Activated CD4-positive, alpha-beta T cell treated with anti-CD3 and anti-CD28 coated beads for 36 hours (primary cell): ENCODE measurements around the gene MICAL2. TPM values are rescaled to one million over a fixed set of nuclear protein-coding genes. Genes with fewer than 3 reads are reported as not detected.

Experiments
- ATAC-seq: fragments of 200-7000 bp; cut with Tn5 transposase; one replicate; pipeline ENCODE4 v1.10.0; 2021; ENCODE audit warnings: mild to moderate bottlenecking, moderate library complexity
- CTCF ChIA-PET: fragments of 350-600 bp; sonication (Branson Sonifier 250); formaldehyde crosslinking; loops from one replicate; lab custom pipeline; 2021; ENCODE audit warnings: antibody characterized with exemption; lab: Charles Lee
- POLR2A ChIA-PET: fragments of 350-600 bp; sonication (Branson Sonifier 250); formaldehyde crosslinking; loops from one replicate; lab custom pipeline; 2021; ENCODE audit warnings: antibody characterized with exemption, inconsistent platforms; lab: Charles Lee
- DNase-seq: peaks from one replicate; pipeline ENCODE4 v3.0.0-alpha.2; 2020
- H3K27ac Mint-ChIP-seq: one replicate; pipeline ENCODE4 v1.8.0; 2021; ENCODE audit warnings: mixed read lengths
- H3K27me3 Mint-ChIP-seq: one replicate; pipeline ENCODE4 v1.8.0; 2021; ENCODE audit warnings: mixed read lengths
- H3K36me3 Mint-ChIP-seq: one replicate; pipeline ENCODE4 v1.8.0; 2021; ENCODE audit warnings: low read depth, mixed read lengths
- H3K4me1 Mint-ChIP-seq: one replicate; pipeline ENCODE4 v1.8.0; 2021; ENCODE audit warnings: mixed read lengths
- H3K4me3 Mint-ChIP-seq: one replicate; pipeline ENCODE4 v1.8.0; 2021; ENCODE audit warnings: mild to moderate bottlenecking, moderate library complexity, mixed read lengths
- H3K9me3 Mint-ChIP-seq: one replicate; pipeline ENCODE4 v1.8.0; 2021; ENCODE audit warnings: low read depth, mixed read lengths
- intact Hi-C, 2 experiments: fragments of 100-400 bp; cut with DNase I in 1 of 2; cut with micrococcal nuclease in 1 of 2; formaldehyde crosslinking; loops; one replicate each; pipeline versions ENCODE4 v1.14.2 to v1.15.1; 2022 to 2024; cut with DNase I, micrococcal nuclease
- total RNA-seq, 2 experiments: library from RNA; stranded (reverse); gene quantifications; one replicate each; pipeline ENCODE4 v1.2.3, GENCODE V29; 2021

Gene MICAL2
- total RNA-seq, 2 experiments from 2014 or later, result 186 to 207 TPM

DNA sequence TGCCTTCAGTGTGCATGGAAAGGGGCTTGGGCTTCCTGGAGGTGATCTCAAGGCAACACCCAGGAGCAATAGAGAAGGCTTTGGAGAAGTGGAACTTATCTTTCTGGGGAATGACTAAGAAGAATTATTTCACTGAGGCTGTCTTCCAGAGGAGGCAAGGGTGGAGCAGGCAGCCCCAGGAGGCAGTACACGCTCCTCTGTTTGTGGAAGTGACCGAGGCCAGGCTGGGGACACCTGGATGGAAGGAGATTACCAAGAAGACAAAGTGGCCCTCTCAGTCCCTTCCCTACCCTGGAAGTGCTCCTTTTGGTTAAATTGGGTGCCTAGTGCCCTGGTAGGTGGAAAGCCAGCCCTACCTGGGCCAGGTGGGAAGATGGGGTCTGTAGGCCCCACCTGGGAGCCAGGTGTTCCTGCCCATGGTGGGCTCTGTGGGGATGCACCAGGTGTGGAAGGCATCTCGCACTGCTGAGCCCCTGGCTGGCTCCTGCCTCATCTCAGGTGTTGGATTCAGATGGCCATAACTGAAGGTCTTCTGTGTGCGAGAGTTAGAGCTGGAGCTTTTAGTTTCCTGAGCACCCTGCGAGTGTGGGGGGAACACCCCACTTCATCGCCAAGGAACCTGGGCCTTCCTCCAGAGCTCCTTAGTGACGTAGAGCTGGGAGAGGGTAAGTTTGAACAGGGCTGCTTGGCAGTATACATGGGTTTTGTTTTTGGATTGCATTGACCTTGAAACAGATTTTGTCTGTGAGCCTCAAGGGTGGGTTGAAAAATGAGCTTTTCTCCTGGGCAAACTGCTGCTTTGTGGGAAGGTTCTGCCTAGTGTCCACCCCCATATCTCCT lies 46.1 kb downstream of the MICAL2 start:
- DNase-seq, result peak; percentile 5
- intact Hi-C loops, result loop anchor here in 1 of 2 experiments (5.0 kb wide), 1 partner anchor 81 kb away; no protein-coding TSS in a partner anchor
- Mint-ChIP-seq H3K27ac (peak overlapping the region; percentile 89), H3K4me3 (no peak overlapping the region), H3K9me3 (no peaks in the 10 kb centered on the region), H3K4me1 (peaks cover 73% of the 10 kb centered on the region), H3K36me3 (peaks cover 21% of the 10 kb centered on the region), H3K27me3 (no peaks in the 10 kb centered on the region)
- CTCF ChIA-PET, result interaction anchor here (0.6 to 1.0 kb wide), 3 partner anchors 10 to 112 kb away, joined by 3 to 4 read pairs (median 4); no protein-coding TSS in a partner anchor
- POLR2A ChIA-PET, result interaction anchor here (0.6 kb wide), 1 partner anchor 18 kb away, joined by 4 read pairs; no protein-coding TSS in a partner anchor
- ATAC-seq, result peak; percentile 5

DNA sequence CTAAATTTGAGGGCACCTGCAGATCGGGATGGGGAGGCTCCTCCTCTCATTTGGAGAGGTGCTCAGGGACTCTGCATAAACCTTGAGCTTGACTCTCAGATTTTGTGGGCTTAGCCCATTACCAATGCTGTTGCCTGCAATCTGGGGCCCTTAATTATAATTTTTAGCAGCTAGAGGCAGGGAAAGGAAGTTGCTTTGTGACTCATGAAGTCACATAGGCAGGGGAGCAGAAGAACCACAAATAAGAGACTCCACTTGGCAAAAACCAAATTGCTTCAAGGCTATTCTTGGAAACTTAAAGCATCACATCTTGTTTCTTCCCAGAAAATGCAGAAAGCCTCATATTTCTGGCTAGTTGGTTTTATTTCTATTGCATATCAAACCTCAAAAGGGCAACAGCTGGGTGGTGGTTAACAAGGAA lies 46.9 kb downstream of the MICAL2 start:
- peak; percentile 37 for DNase-seq
- H3K27me3 Mint-ChIP-seq, result no peaks in the 10 kb centered on the region
- H3K9me3 Mint-ChIP-seq, result no peaks in the 10 kb centered on the region
- H3K4me1 Mint-ChIP-seq, result peaks cover 69% of the 10 kb centered on the region
- no peak overlapping the region for H3K4me3 Mint-ChIP-seq
- ATAC-seq, result peak; percentile 80
- H3K36me3 Mint-ChIP-seq, result peaks cover 20% of the 10 kb centered on the region
- intact Hi-C loops, result loop anchor here in 1 of 2 experiments (5.0 kb wide), 1 partner anchor 80 kb away; no protein-coding TSS in a partner anchor
- POLR2A ChIA-PET, result interaction anchor here (0.6 kb wide), 2 partner anchors 19 to 48 kb away, joined by 4 read pairs; no protein-coding TSS in a partner anchor
- peak overlapping the region; percentile 89 for H3K27ac Mint-ChIP-seq
- CTCF ChIA-PET, result interaction anchor here (0.6 to 1.0 kb wide), 4 partner anchors 9 to 113 kb away, joined by 3 to 7 read pairs (median 4); no protein-coding TSS in a partner anchor

DNA sequence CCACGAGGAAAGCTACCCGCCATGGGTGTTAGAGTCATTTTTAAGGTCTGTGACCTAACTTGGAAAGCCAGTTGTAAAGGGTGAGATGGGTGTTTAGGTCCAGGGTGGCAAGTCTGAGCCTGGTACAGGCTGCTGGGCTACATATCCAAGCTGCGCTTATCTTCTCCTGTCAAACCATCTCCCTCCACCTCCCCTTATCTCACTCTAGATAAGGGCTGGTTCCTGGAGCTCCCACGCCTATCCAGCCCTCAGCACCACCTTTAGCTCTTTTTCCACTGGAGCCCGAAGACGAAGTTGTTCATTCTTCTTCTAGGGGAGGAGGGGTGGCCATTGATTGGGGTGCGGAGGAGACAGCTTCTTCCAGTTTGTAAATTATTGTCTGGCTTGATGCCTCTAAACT lies 48.5 kb downstream of the MICAL2 start:
- H3K36me3 Mint-ChIP-seq, result peaks cover 17% of the 10 kb centered on the region
- CTCF ChIA-PET, result interaction anchor here (0.6 to 1.6 kb wide), 7 partner anchors 8 to 316 kb away, joined by 3 to 6 read pairs (median 3); no protein-coding TSS in a partner anchor
- H3K4me1 Mint-ChIP-seq, result peaks cover 66% of the 10 kb centered on the region
- intact Hi-C loops, result loop anchor here in 1 of 2 experiments (5.0 kb wide), 1 partner anchor 78 kb away; no protein-coding TSS in a partner anchor
- DNase-seq, result no peak
- no peak for ATAC-seq
- H3K4me3 Mint-ChIP-seq, result no peak overlapping the region
- H3K27ac Mint-ChIP-seq, result peak overlapping the region; percentile 89
- H3K27me3 Mint-ChIP-seq, result no peaks in the 10 kb centered on the region
- H3K9me3 Mint-ChIP-seq, result no peaks in the 10 kb centered on the region
- POLR2A ChIA-PET, result no interaction called here

DNA sequence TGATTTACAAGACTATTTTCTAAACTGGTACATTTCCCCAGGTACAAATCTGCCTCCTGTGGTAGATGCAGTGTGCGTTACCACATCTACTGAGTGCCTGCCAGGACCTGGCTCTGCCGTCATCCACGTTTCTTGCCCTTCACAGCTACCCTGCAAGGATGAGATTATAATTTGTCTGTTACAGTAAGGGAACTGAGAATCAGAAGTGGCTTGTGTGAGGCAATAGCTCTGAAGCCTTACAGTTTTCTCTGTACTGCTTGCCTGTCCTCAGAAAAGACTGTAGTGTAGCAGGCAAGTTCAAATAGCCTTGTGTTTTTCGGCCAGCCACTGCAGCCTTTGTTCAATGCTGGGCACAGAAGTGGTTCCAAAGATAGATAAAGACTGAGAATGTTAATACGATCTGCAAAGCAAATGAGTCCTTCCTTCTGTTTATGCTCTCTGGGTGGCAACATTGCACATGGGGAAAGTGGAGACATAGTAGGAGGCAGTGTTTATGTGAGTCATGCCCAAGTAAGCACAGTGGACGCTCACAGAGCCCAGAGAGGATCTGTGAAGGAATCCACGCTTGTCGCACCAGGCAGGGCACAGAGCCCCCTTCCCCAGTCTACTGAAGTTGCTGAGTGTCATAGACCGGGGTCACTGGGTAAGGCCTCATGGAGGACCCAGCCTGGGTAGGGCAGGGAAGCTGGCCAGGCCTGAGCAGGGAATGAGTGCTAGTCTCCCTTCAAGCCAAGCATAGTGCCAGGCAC lies 49.1 kb downstream of the MICAL2 start:
- Mint-ChIP-seq H3K36me3 (peaks cover 18% of the 10 kb centered on the region), H3K27me3 (no peaks in the 10 kb centered on the region), H3K9me3 (no peaks in the 10 kb centered on the region), H3K27ac (peak overlapping the region; percentile 89), H3K4me3 (no peak overlapping the region), H3K4me1 (peaks cover 71% of the 10 kb centered on the region)
- DNase-seq (no peak), ATAC-seq (peak; percentile 39)
- ChIA-PET CTCF (interaction anchor here (1.1 to 1.6 kb wide), 4 partner anchors 9 to 76 kb away, joined by 3 to 6 read pairs (median 4); no protein-coding TSS in a partner anchor), POLR2A (no interaction called here)
- intact Hi-C loops, result loop anchor here (5.0 kb wide), 2 partner anchors 78 to 123 kb away; no protein-coding TSS in a partner anchor

DNA sequence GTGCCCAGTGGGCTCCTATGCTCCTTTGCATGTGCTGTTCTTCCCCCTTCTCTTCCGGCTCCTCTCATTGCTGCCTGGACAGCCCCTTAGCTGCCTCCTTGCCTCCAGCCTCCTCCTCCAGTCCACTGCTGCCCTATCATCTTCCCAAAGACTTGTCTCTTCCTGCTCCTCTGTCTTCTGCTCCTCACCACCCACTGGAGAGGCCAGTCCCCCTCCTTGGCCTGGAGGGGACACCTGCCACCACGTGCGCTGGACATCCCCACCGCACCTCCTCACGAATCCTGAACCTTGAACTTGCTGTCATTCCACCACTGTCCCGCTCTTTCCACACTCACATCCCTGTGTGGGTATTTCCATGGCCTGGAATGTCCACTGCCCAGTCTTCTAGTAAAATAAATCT lies 49.8 kb downstream of the MICAL2 start:
- ChIA-PET POLR2A (interaction anchor here (0.6 to 1.4 kb wide), 2 partner anchors 9 to 13 kb away, joined by 3 to 4 read pairs; no protein-coding TSS in a partner anchor), CTCF (interaction anchor here (0.6 to 0.8 kb wide), 2 partner anchors 30 to 76 kb away, joined by 3 to 4 read pairs; no protein-coding TSS in a partner anchor)
- H3K27ac Mint-ChIP-seq, result peak overlapping the region; percentile 17
- no peak for DNase-seq
- peaks cover 20% of the 10 kb centered on the region for H3K36me3 Mint-ChIP-seq
- H3K4me1 Mint-ChIP-seq, result peaks cover 67% of the 10 kb centered on the region
- intact Hi-C loops, result loop anchor here in 1 of 2 experiments (5.0 kb wide), 1 partner anchor 122 kb away; no protein-coding TSS in a partner anchor
- no peak for ATAC-seq
- no peaks in the 10 kb centered on the region for H3K27me3 Mint-ChIP-seq
- no peak overlapping the region for H3K4me3 Mint-ChIP-seq
- no peaks in the 10 kb centered on the region for H3K9me3 Mint-ChIP-seq

DNA sequence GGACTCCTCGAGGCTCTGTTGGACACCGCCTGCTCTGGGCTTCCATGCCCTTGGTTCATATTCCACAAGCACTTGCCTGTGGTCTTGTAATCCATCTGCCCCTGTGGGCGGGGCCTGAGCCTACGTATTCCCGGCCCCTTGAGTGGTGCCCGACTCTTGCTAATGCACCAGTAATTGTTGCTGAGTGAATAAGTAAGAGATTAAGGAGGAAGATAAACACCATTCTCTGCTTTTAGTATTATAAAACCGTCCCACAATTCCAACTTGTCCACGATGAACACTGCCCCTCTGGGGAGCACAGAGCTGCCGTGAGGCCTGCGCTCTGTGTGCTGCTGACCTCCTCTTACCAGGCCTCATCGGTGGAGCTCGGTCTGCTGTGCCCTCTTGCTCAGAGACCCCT lies 50.3 kb downstream of the MICAL2 start:
- H3K9me3 Mint-ChIP-seq, result no peaks in the 10 kb centered on the region

DNA sequence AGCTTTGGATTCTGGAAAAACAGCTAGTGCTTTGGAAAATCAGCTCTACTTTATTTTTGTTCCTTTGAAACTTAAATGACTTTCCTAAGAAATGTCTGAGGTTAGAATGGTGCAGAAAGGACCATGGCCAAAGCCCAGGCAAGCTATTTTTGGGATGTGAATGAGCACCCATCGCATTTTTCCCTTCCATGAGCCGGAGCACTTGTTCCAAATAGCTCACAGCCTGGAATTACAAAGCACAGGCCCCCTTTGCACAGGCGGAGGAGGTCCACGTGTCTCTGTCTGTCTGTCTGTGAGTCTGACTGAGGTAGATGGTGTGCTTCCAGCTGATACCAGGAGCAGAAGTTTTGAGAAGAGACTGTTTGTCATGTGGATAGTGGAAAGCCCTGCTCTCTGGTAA lies 50.7 kb downstream of the MICAL2 start:
- no peaks in the 10 kb centered on the region for H3K9me3 Mint-ChIP-seq
- ChIA-PET POLR2A (interaction anchor here (0.6 to 1.4 kb wide), 2 partner anchors 10 to 12 kb away, joined by 3 to 4 read pairs; no protein-coding TSS in a partner anchor), CTCF (interaction anchor here (0.6 to 0.8 kb wide), 4 partner anchors 26 to 117 kb away, joined by 3 to 4 read pairs (median 3); no protein-coding TSS in a partner anchor)
- intact Hi-C loops, result loop anchor here in 1 of 2 experiments (5.0 kb wide), 1 partner anchor 121 kb away; no protein-coding TSS in a partner anchor
- H3K4me3 Mint-ChIP-seq, result no peak overlapping the region
- DNase-seq (no peak), ATAC-seq (no peak)
- H3K27me3 Mint-ChIP-seq, result no peaks in the 10 kb centered on the region
- H3K36me3 Mint-ChIP-seq, result peaks cover 16% of the 10 kb centered on the region
- no peak overlapping the region for H3K27ac Mint-ChIP-seq
- peaks cover 60% of the 10 kb centered on the region for H3K4me1 Mint-ChIP-seq

More for the DNA sequence above, 50.3 kb downstream of the MICAL2 start:
- ChIA-PET CTCF (interaction anchor here (0.6 to 0.8 kb wide), 4 partner anchors 26 to 117 kb away, joined by 3 to 4 read pairs (median 3); no protein-coding TSS in a partner anchor), POLR2A (interaction anchor here (0.6 to 1.4 kb wide), 2 partner anchors 10 to 12 kb away, joined by 3 to 4 read pairs; no protein-coding TSS in a partner anchor)
- H3K36me3 Mint-ChIP-seq, result peaks cover 18% of the 10 kb centered on the region
- intact Hi-C loops, result loop anchor here in 1 of 2 experiments (5.0 kb wide), 1 partner anchor 122 kb away; no protein-coding TSS in a partner anchor
- H3K4me3 Mint-ChIP-seq, result no peak overlapping the region
- no peak for DNase-seq
- H3K4me1 Mint-ChIP-seq, result peaks cover 65% of the 10 kb centered on the region
- H3K27me3 Mint-ChIP-seq, result no peaks in the 10 kb centered on the region
- ATAC-seq, result no peak
- H3K27ac Mint-ChIP-seq, result peak overlapping the region; percentile 17

DNA sequence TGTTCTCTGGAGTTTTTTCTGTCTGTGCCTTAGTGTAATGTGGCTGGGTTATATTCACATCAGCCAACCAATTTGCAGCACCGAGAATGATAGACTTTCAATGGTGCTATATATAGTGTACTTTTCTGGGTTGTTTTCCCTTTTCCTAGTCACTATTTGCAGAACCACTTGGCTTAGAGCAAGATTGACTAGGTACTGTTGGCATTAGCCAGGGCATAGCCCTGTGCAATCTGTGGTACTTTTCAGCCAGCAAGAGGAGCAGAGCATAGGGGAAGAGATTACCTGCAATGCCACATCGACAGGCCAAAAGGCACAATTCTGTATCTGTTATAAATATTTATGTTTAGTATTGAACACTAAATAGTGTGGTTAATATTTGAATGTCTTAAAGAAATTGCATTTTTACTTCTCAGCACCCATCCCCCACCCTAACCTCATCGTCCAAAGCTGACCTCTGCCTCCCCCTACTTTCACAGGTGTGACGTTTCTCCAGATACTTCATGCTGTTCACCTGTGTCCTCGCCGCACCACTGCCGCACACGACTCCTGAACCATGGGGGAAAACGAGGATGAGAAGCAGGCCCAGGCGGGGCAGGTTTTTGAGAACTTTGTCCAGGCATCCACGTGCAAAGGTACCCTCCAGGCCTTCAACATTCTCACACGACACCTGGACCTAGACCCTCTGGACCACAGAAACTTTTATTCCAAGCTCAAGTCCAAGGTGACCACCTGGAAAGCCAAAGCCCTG lies 51.4 kb downstream of the MICAL2 start:
- no peak overlapping the region for H3K27ac Mint-ChIP-seq

DNA sequence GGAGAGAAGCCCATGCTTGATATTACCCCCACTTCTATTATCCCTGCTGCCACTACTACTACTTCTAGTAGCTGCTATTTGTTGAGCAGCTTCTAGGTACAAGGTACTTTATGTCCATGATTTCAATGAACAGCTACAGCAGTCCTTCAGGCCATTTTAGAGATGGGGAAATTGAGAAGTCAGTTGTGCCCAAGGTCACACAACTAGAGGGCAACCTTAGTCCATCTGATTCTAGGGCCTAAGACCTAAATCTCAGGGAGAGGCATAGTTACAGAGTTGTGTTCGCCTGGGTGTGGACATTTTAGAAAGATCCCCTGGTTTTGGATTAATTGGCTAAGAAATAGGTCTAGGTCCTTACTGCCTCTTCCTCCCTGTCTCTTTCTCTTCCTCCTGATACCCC lies 52.3 kb downstream of the MICAL2 start:
- peaks cover 58% of the 10 kb centered on the region for H3K4me1 Mint-ChIP-seq
- ChIA-PET CTCF (interaction anchor here (1.0 to 1.7 kb wide), 2 partner anchors 73 to 112 kb away, joined by 3 to 7 read pairs; no protein-coding TSS in a partner anchor), POLR2A (interaction anchor here (2.3 kb wide), 1 partner anchor 12 kb away, joined by 15 read pairs; no protein-coding TSS in a partner anchor)
- ATAC-seq (no peak), DNase-seq (no peak)
- H3K36me3 Mint-ChIP-seq, result peaks cover 20% of the 10 kb centered on the region
- intact Hi-C loops, result loop anchor here in 1 of 2 experiments (5.0 kb wide), 1 partner anchor 120 kb away; no protein-coding TSS in a partner anchor
- H3K27me3 Mint-ChIP-seq, result no peaks in the 10 kb centered on the region
- no peak overlapping the region for H3K4me3 Mint-ChIP-seq
- no peak overlapping the region for H3K27ac Mint-ChIP-seq
- H3K9me3 Mint-ChIP-seq, result no peaks in the 10 kb centered on the region

More for the DNA sequence above, 51.4 kb downstream of the MICAL2 start:
- Mint-ChIP-seq H3K27me3 (no peaks in the 10 kb centered on the region), H3K4me1 (peaks cover 58% of the 10 kb centered on the region), H3K4me3 (no peak overlapping the region), H3K36me3 (peaks cover 16% of the 10 kb centered on the region), H3K9me3 (no peaks in the 10 kb centered on the region)
- POLR2A ChIA-PET, result interaction anchor here (1.4 kb wide), 1 partner anchor 11 kb away, joined by 4 read pairs; no protein-coding TSS in a partner anchor
- intact Hi-C loops, result loop anchor here in 1 of 2 experiments (5.0 kb wide), 1 partner anchor 121 kb away; no protein-coding TSS in a partner anchor
- CTCF ChIA-PET, result interaction anchor here (0.6 to 1.0 kb wide), 2 partner anchors 111 to 118 kb away, joined by 3 read pairs; no protein-coding TSS in a partner anchor
- ATAC-seq, result no peak
- no peak for DNase-seq
